Neuron (in vitro differentiated cells): ENCODE results near the gene RNF157.

Experiments used
- H2AFZ ChIP-seq: one replicate; pipeline ENCODE4 v1.6.1; 2013; ENCODE audit warnings: low read depth, mild to moderate bottlenecking, inconsistent platforms, low read length, moderate library complexity
- H3K27me3 ChIP-seq: one replicate; pipeline ENCODE4 v1.6.1; 2013; ENCODE audit warnings: low read length; ENCODE audit not compliant: insufficient read depth
- H3K36me3 ChIP-seq: one replicate; pipeline ENCODE4 v1.6.1; 2013; ENCODE audit warnings: low read length; ENCODE audit not compliant: insufficient read depth
- H3K4me1 ChIP-seq: one replicate; pipeline ENCODE4 v1.6.1; 2013; ENCODE audit warnings: low read length; ENCODE audit not compliant: insufficient read depth
- H3K4me3 ChIP-seq: 2 replicates; pipeline ENCODE4 v1.5.1; 2013; ENCODE audit warnings: mild to moderate bottlenecking, low read length, moderate library complexity
- H3K9me3 ChIP-seq: one replicate; pipeline ENCODE4 v1.6.1; 2013; ENCODE audit warnings: low read length

The RNF157 gene

GRCh38 chr17:76103274-76104139 lies 136.8 kb downstream of the RNF157 start, which contains the start of gene EXOC7:
Gene EXOC7, minus strand, starts transcription at chr17:76103787. Its CDS starts 95 bp downstream, at chr17:76103692.
- H3K27me3 ChIP-seq = no peaks in the 10 kb centered on the region
- peak within 1 kb of the TSS; percentile 58 for H2AFZ ChIP-seq
- H3K36me3 ChIP-seq = peaks cover 30% of the 10 kb centered on the region
- H3K4me3 ChIP-seq = peak within 1 kb of the TSS; percentile 65
- no peaks in the 10 kb centered on the region for H3K9me3 ChIP-seq
- peaks cover 20% of the 10 kb centered on the region for H3K4me1 ChIP-seq

- H3K27me3 ChIP-seq = no peaks in the 10 kb centered on the region
- H2AFZ ChIP-seq = peak overlapping the region; percentile 58
- H3K36me3 ChIP-seq = peaks cover 31% of the 10 kb centered on the region
- peaks cover 20% of the 10 kb centered on the region for H3K4me1 ChIP-seq
- peak overlapping the region; percentile 65 for H3K4me3 ChIP-seq
- H3K9me3 ChIP-seq = no peaks in the 10 kb centered on the region
Measured at GRCh38 chr17:76102944-76103273, 137.4 kb downstream of the RNF157 start.

DNA sequence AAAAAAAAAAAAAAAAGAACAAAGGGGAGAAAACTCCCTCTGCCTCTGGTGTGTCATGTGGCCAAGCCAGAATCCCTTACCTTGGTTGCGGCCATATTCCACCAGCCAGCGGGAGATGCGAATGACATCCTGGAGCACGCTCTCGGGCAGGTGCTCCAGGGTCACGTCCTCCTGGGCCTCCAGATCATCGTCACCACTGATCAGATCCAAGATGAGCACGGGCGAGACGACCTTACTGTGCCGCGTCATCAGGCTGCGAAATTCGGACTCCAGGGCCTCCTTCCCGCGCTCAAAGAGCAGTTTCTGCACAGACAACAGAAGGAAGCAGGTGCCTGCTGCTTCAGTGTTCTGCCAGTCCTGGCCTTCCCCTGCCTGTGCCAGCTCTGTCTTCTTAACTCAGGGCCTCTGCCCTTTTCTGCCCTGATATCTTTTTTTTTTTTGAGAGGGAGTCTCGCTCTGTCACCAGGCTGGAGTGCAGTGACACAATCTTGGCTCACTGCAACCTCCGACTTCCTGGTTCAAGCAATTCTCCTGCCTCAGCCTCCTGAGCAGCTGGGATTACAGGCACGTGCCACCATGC lies 142.5 kb downstream of the RNF157 start:
- Histone ChIP-seq H3K27me3 (no peaks in the 10 kb centered on the region), H2AFZ (no peak overlapping the region), H3K4me3 (no peak overlapping the region), H3K36me3 (peaks cover 68% of the 10 kb centered on the region), H3K9me3 (no peaks in the 10 kb centered on the region), H3K4me1 (peaks cover 7% of the 10 kb centered on the region)

DNA sequence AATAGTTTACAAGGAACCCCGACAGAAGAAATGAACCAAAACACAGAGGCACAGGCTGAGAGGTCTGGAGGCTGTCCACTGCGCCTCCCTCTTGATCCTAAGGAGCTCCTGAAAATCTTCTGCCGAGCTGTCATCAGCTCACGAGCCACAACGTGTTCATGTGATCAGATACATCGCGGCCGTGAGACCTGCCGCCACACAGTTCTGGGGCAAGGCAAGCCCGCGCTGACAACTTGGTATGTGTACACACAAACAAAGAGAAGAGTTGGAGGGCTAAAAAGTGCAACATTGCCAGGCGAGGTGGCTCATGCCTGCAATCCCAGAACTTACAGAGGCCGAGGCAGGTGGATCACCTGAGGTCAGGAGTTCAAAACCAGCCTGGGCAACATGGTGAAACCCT lies 144.3 kb downstream of the RNF157 start:
- Histone ChIP-seq H3K9me3 (no peaks in the 10 kb centered on the region), H3K27me3 (no peaks in the 10 kb centered on the region), H3K4me3 (no peak overlapping the region), H3K4me1 (no peaks in the 10 kb centered on the region), H2AFZ (no peak overlapping the region), H3K36me3 (peaks cover 69% of the 10 kb centered on the region)

DNA sequence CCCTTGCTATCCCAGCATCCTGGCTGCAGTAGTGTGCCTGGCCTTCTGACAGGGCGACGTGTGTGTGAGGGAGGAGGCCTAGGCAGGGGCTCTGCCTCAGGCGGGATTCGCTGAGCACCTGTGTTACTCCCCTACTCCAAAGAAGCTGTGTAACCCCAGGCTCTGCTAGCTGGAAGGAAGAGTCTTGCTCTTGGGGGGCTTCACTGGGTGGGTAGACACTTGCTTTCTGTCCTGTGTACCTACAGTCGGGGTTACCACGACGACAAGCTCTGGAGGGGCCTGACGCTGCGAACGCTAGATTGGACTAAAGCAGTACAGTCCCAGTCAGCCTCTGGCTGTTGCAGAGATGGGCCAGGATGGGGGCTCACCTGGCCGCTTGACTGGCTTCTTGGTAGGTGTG lies 146.2 kb downstream of the RNF157 start:
- H3K27me3 ChIP-seq = no peaks in the 10 kb centered on the region
- no peak overlapping the region for H2AFZ ChIP-seq
- peaks cover 74% of the 10 kb centered on the region for H3K36me3 ChIP-seq

DNA sequence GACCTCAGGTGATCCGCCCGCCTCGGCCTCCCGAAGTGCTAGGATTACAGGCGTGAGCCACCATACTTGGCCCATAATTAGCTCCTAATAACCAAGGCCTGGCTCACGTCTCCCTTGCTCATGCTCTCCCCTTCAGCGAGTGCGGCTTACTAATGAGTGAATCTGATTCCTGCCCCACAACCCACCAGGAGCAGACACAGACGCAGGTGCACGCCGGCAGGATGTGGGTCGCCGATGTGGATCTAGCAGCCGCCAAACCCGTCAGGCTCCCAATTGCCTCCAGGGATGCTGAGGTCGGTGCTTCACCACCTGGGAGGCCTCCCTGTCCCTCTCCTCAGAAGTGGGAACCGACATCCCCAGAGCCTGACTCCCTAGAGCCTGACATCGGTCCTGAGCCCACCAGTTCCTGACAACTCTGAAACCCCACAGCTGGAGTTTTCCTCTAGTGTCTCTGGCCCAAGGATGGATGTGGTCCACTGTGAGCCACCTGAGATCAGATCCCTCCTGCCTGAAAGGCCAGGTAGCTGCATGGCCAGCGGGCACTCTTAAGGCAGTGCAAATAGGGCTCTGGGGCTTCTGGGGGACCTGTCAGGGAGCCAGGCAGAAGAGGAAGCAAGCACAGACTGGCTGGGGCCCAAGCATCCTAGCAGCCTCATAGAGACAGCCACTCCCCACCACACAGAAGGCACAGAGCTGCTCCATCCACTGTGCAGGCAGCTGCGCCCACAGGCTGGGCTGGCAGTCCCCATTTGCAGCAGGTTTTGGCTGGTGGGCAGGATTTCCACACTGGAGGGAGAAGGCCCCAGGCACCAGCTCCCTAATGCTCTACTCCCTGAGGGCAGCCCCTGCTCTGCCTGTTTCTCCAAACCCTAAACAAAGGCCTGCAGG lies 147.5 kb downstream of the RNF157 start:
- Histone ChIP-seq H3K4me3 (no peak overlapping the region), H3K9me3 (no peaks in the 10 kb centered on the region), H2AFZ (no peak overlapping the region), H3K27me3 (no peaks in the 10 kb centered on the region), H3K4me1 (no peaks in the 10 kb centered on the region), H3K36me3 (peaks cover 81% of the 10 kb centered on the region)

More for the DNA sequence above, 146.2 kb downstream of the RNF157 start:
- no peaks in the 10 kb centered on the region for H3K4me1 ChIP-seq
- H3K9me3 ChIP-seq = no peaks in the 10 kb centered on the region
- no peak overlapping the region for H3K4me3 ChIP-seq
